Mesenchymal stem cell (in vitro differentiated cells and primary cell): ENCODE data around the gene NAT9.
A peak's percentile ranks its signal among the peaks of the same experiment; 100 is the strongest.

Source experiments
- DNase-seq: peaks from one replicate; pipeline ENCODE4 v3.0.0-alpha.2; 2013
- H2AFZ ChIP-seq: one replicate; pipeline ENCODE4 v1.6.1; 2013; ENCODE audit warnings: low read depth, mild to moderate bottlenecking, control low read depth, inconsistent platforms, low read length, moderate library complexity
- H2AK5ac ChIP-seq: 2 replicates; pipeline ENCODE4 v1.6.1; 2013; ENCODE audit warnings: low read length, moderate library complexity, mild to moderate bottlenecking, inconsistent platforms; ENCODE audit not compliant: severe bottlenecking
- H2BK120ac ChIP-seq: one replicate; pipeline ENCODE4 v1.6.1; 2013; ENCODE audit warnings: low read depth, mild to moderate bottlenecking, inconsistent platforms, low read length, moderate library complexity
- H2BK12ac ChIP-seq, 2 experiments: one replicate each; pipeline ENCODE4 v1.6.1; 2013; ENCODE audit warnings: inconsistent platforms in 2 of 2, low read length in 2 of 2, mild to moderate bottlenecking in 2 of 2, moderate library complexity in 2 of 2, control low read depth in 1 of 2
- H2BK15ac ChIP-seq: one replicate; pipeline ENCODE4 v1.6.1; 2013; ENCODE audit warnings: mild to moderate bottlenecking, low read depth, inconsistent platforms; ENCODE audit not compliant: poor library complexity, severe bottlenecking
- H2BK5ac ChIP-seq: 2 replicates; pipeline ENCODE4 v1.6.1; 2013; ENCODE audit warnings: low read depth, mild to moderate bottlenecking, low read length, control low read depth, inconsistent platforms; ENCODE audit not compliant: poor library complexity, severe bottlenecking
- H3K14ac ChIP-seq, 2 experiments: one replicate each; pipeline ENCODE4 v1.6.1; 2013; ENCODE audit warnings: inconsistent platforms in 2 of 2, low read length in 2 of 2, control low read depth in 1 of 2, mild to moderate bottlenecking in 1 of 2, moderate library complexity in 1 of 2
- H3K18ac ChIP-seq, 2 experiments: one replicate each; pipeline ENCODE4 v1.6.1; 2013; ENCODE audit warnings: inconsistent platforms in 2 of 2, low read length in 2 of 2, control low read depth in 1 of 2, low read depth in 1 of 2, mild to moderate bottlenecking in 1 of 2
- H3K23ac ChIP-seq, 2 experiments: one replicate each; pipeline ENCODE4 v1.6.1; 2013; ENCODE audit warnings: inconsistent platforms in 2 of 2, low read length in 2 of 2, mild to moderate bottlenecking in 2 of 2, moderate library complexity in 2 of 2, control low read depth in 1 of 2
- H3K27ac ChIP-seq: 2 replicates; pipeline ENCODE4 v1.5.1; 2013; ENCODE audit warnings: mild to moderate bottlenecking, moderate library complexity, low read length, control low read depth, inconsistent platforms; ENCODE audit not compliant: poor library complexity, severe bottlenecking
- H3K27me3 ChIP-seq, 2 experiments: 2 replicates each; pipeline versions ENCODE4 v1.6.1 to v1.7.0; 2013; ENCODE audit warnings: low read length in 2 of 2, mild to moderate bottlenecking in 2 of 2, moderate library complexity in 2 of 2, control low read depth in 1 of 2, inconsistent platforms in 1 of 2; ENCODE audit not compliant: control insufficient read depth in 1 of 2, insufficient read depth in 1 of 2
- H3K36me3 ChIP-seq, 2 experiments: 2 replicates each; pipeline versions ENCODE4 v1.6.1 to v1.7.0; 2013; ENCODE audit warnings: low read length in 2 of 2, control low read depth in 1 of 2, inconsistent platforms in 1 of 2, low read depth in 1 of 2, mild to moderate bottlenecking in 1 of 2; ENCODE audit not compliant: insufficient read depth in 2 of 2, control insufficient read depth in 1 of 2
- H3K4ac ChIP-seq, 2 experiments: one replicate each; pipeline ENCODE4 v1.6.1; 2013; ENCODE audit warnings: inconsistent platforms in 2 of 2, low read length in 2 of 2, mild to moderate bottlenecking in 2 of 2, moderate library complexity in 2 of 2, control low read depth in 1 of 2, low read depth in 1 of 2
- H3K4me1 ChIP-seq: 2 replicates; pipeline ENCODE4 v1.6.1; 2013; ENCODE audit warnings: low read depth, low read length, control low read depth; ENCODE audit not compliant: control insufficient read depth, insufficient read depth
- H3K4me2 ChIP-seq: 2 replicates; pipeline ENCODE4 v1.6.1; 2013; ENCODE audit warnings: low read length, mild to moderate bottlenecking, inconsistent platforms; ENCODE audit not compliant: poor library complexity, severe bottlenecking
- H3K4me3 ChIP-seq, 2 experiments: 2 replicates each; pipeline versions ENCODE4 v1.5.1 to v1.7.0; 2013; ENCODE audit warnings: low read length in 2 of 2, mild to moderate bottlenecking in 2 of 2, control low read depth in 1 of 2, low read depth in 1 of 2; ENCODE audit not compliant: insufficient read depth in 1 of 2
- H3K79me1 ChIP-seq: replicated peaks from 2 replicates; pipeline ENCODE4 v1.6.1; 2013; ENCODE audit warnings: mild to moderate bottlenecking, control low read depth, low read length, inconsistent platforms; ENCODE audit not compliant: poor library complexity, severe bottlenecking
- H3K9ac ChIP-seq: 2 replicates; pipeline ENCODE4 v1.7.0; 2013; ENCODE audit warnings: mild to moderate bottlenecking, low read length, moderate library complexity
- H3K9me3 ChIP-seq: 2 replicates; pipeline ENCODE4 v1.7.0; 2013; ENCODE audit warnings: mild to moderate bottlenecking, low read length; ENCODE audit not compliant: control insufficient read depth
- H4K8ac ChIP-seq: one replicate; pipeline ENCODE4 v1.6.1; 2013; ENCODE audit warnings: inconsistent platforms, mild to moderate bottlenecking, low read length, moderate library complexity
- H4K91ac ChIP-seq: one replicate; pipeline ENCODE4 v1.6.1; 2013; ENCODE audit warnings: mild to moderate bottlenecking, low read length, inconsistent platforms
- WGBS: methylation state at CpG from one replicate; pipeline ENCODE4 v1.1.7; 2013; ENCODE audit warnings: mixed read lengths; 5-methylcytosine and 5-hydroxymethylcytosine counted together

Gene NAT9

GRCh38 chr17:74812109-74813009 lies 36.2 kb upstream of the NAT9 start:
- Histone ChIP-seq H3K23ac (no peak overlapping the region), H2BK5ac (no peak overlapping the region), H2BK120ac (no peak overlapping the region), H3K9me3 (no peaks in the 10 kb centered on the region), H2AFZ (no peak overlapping the region), H2AK5ac (no peak overlapping the region), H3K36me3 (peaks cover 20 to 47% of the 10 kb centered on the region in 2 experiments), H3K4ac (no peak overlapping the region), H3K9ac (no peak overlapping the region), H4K91ac (no peak overlapping the region), H3K18ac (no peak overlapping the region), H4K8ac (no peak overlapping the region), H3K79me1 (no peaks in the 10 kb centered on the region), H3K4me2 (no peak overlapping the region), H3K4me1 (peaks cover 14% of the 10 kb centered on the region), H3K27ac (no peak overlapping the region), H3K4me3 (no peak overlapping the region), H2BK15ac (no peak overlapping the region), H3K14ac (no peak overlapping the region), H2BK12ac (no peak overlapping the region), H3K27me3 (no peaks in the 10 kb centered on the region)
- 54% methylated on average over 23 of the region's 23 CpGs for WGBS
- DNase-seq: peak; percentile 4

- Histone ChIP-seq H3K4me3 (no peak overlapping the region), H3K27me3 (no peaks in the 10 kb centered on the region), H3K27ac (no peak overlapping the region), H3K79me1 (no peaks in the 10 kb centered on the region), H3K9ac (no peak overlapping the region), H3K14ac (no peak overlapping the region), H2BK12ac (no peak overlapping the region), H3K18ac (no peak overlapping the region), H3K4me2 (no peak overlapping the region), H2AK5ac (no peak overlapping the region), H4K91ac (no peak overlapping the region), H2BK5ac (no peak overlapping the region), H2BK15ac (no peak overlapping the region), H3K23ac (no peak overlapping the region), H3K36me3 (peaks cover 15 to 50% of the 10 kb centered on the region in 2 experiments), H4K8ac (no peak overlapping the region), H2AFZ (no peak overlapping the region), H3K4ac (no peak overlapping the region), H3K9me3 (no peaks in the 10 kb centered on the region), H2BK120ac (no peak overlapping the region), H3K4me1 (peaks cover 17% of the 10 kb centered on the region)
- no peak for DNase-seq
- 98% methylated on average over 15 of the region's 15 CpGs for WGBS
These were observed 34.7 kb upstream of the NAT9 start for GRCh38 chr17:74810699-74811485.

GRCh38 chr17:74808714-74809430 lies 32.7 kb upstream of the NAT9 start:
- H3K4ac ChIP-seq: no peak overlapping the region
- no peak overlapping the region for H3K27ac ChIP-seq
- no peak overlapping the region for H3K23ac ChIP-seq
- no peak overlapping the region for H3K18ac ChIP-seq
- WGBS: 94% methylated on average over 17 of the region's 17 CpGs
- peaks cover 19% of the 10 kb centered on the region for H3K4me1 ChIP-seq
- H3K79me1 ChIP-seq: no peaks in the 10 kb centered on the region
- H3K4me3 ChIP-seq: no peak overlapping the region
- H3K9ac ChIP-seq: no peak overlapping the region
- DNase-seq: no peak
- H3K36me3 ChIP-seq: peaks cover 16 to 58% of the 10 kb centered on the region in 2 experiments
- H3K14ac ChIP-seq: no peak overlapping the region
- H2BK5ac ChIP-seq: no peak overlapping the region
- H2AK5ac ChIP-seq: no peak overlapping the region
- H2AFZ ChIP-seq: no peak overlapping the region
- H3K9me3 ChIP-seq: no peaks in the 10 kb centered on the region
- no peak overlapping the region for H2BK120ac ChIP-seq
- H4K8ac ChIP-seq: no peak overlapping the region
- H4K91ac ChIP-seq: no peak overlapping the region
- H2BK15ac ChIP-seq: no peak overlapping the region
- no peak overlapping the region for H2BK12ac ChIP-seq
- H3K27me3 ChIP-seq: no peaks in the 10 kb centered on the region
- no peak overlapping the region for H3K4me2 ChIP-seq
